ENCODE results near the gene PPP1R14B. TPM values are rescaled to one million over a fixed set of nuclear protein-coding genes. Genes with fewer than 3 reads are reported as not detected.
A peak's percentile ranks its signal among the peaks of the same experiment; 100 is the strongest.

PPP1R14B gene
- total and polyA plus RNA-seq, 2 of the 13 experiments (the other 11 are each of a cell fraction or from before 2014, with no cell fraction given), result 110 to 148 TPM

DNA sequence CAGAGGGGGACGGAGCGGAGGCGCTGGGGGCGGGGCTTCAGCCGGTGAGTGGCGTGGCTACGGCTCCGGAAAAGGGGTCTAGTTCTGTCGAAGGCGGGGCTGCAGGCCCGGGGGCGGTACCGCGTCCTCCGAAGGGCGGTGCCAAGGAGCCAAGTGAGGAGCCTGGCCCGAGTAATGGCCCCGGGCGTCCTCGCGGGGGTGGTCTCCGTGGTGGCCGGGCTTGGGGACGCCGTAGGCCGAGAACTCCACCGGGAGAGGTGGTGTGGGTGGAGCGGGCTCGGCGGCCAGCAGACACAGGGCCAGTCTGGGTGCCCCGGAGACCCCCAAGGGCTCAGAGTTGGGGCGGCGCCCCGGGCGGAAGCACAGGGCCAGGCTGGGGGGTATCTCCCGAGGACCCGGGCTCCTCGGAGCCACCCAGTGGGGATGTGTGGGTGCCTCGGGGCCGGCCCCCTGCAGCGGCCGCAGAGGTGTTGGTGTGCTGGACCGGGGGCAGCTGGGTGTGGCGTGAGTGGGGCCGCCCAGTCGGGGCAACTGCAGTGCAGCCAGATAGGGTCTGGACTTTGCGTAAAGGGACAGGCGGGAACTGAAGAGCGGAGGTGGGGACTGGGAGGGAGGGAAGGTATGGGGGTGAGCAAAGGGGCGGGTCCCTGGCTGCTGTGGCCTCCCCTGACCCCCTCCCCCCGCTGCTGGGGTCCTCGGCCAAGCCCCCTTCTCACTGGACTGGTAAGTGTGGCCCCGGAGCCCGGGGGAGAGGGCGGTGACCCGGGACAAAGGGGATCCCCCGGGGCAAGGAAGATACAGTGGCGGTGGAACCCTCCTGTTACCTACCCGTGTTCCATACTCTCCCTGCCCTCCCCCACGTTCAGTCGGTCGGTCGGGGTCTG is 5.0 kb downstream of the PPP1R14B start:
- in situ Hi-C loops (cut with HindIII; ENCODE audit: extremely low pct_ligation_motif_present, low pct_unique_long_range_greater_than_20kb), result loop anchor here (5.0 kb wide), 1 partner anchor 61 kb away; the partner anchor contains the start of gene CATSPERZ
- peaks cover 26% of the 10 kb centered on the region for H3K79me2 ChIP-seq (ENCODE audit: insufficient read depth, low read length)
- H3K4me2 ChIP-seq (ENCODE audit: low read depth, low read length), result peak overlapping the region; percentile 95
- DNase-seq (ENCODE audit: low spot score), result peak; percentile 66
- H3K27me3 ChIP-seq (ENCODE audit: control insufficient read depth in 1 of 2, insufficient read depth in 2 of 2, low read length in 2 of 2), result no peaks in the 10 kb centered on the region; a peak in 1 of 5 replicates
- H2AFZ ChIP-seq (ENCODE audit: low read length), result no peak overlapping the region
- H3K4me1 ChIP-seq (ENCODE audit: insufficient read depth, low read length), result peaks cover 57% of the 10 kb centered on the region
- H3K9ac ChIP-seq (ENCODE audit: insufficient read depth, low read depth, low read length), result peak overlapping the region; percentile 86
- H3K4me3 ChIP-seq (replicated peaks in 1 of 3; ENCODE audit: insufficient read depth in 1 of 3, low read depth in 2 of 3, low read length in 3 of 3), result peak overlapping the region; percentile 84 to 93 (median 88)
- 1% methylated on average over 28 of the region's 63 CpGs for WGBS (ENCODE audit: low lambda C conversion rate)
- peak; percentile 73 for ATAC-seq
- peak; percentile 64 for FAIRE-seq
- intact Hi-C loops (cut with micrococcal nuclease; ENCODE audit: unreplicated experiment), result loop anchor here (5.0 kb wide), 1 partner anchor 54 kb away; the partner anchor contains the start of gene STIP1
- ChIA-PET CTCF (ENCODE audit: low intra/inter-chr PET ratio, low total read pairs) (no interaction called here), POLR2A (interaction anchor here (0.5 to 8.3 kb wide), 20 partner anchors 8 to 90 kb away, joined by 3 to 113 read pairs (median 6); partner anchors contain the start of genes BAD, DNAJC4, ESRRA and MACROD1)
- H3K36me3 ChIP-seq (replicated peaks in 1 of 2; ENCODE audit: control insufficient read depth in 1 of 2, insufficient read depth in 2 of 2, low read length in 2 of 2), result peaks cover 0 to 11% of the 10 kb centered on the region in 2 experiments; a peak in 3 of 5 replicates
- H4K20me1 ChIP-seq (ENCODE audit: insufficient read depth, low read length), result no peaks in the 10 kb centered on the region
- peak overlapping the region; percentile 91 for H3K27ac ChIP-seq (ENCODE audit: extremely low read length, insufficient read depth, low read length)
- H3K9me3 ChIP-seq (ENCODE audit: low read length), result no peaks in the 10 kb centered on the region
- BruUV-seq (replicated peaks), result TSS peak; percentile 62
- TF ChIP-seq HIVEP1 (CRISPR knock-in tag; IDR thresholded peaks at IDR 0.05) (no peak), DMAP1 (CRISPR knock-in tag; IDR thresholded peaks at IDR 0.05) (no peak), ZFP62 (CRISPR knock-in tag; IDR thresholded peaks at IDR 0.05) (no peak), ZNF777 (CRISPR knock-in tag; IDR thresholded peaks at IDR 0.05) (peak; percentile 60; the same call in 1 of the 2 replicates), ZBTB1 (CRISPR knock-in tag; IDR thresholded peaks at IDR 0.05; ENCODE audit: borderline replicate concordance) (no peak), ZNF550 (CRISPR knock-in tag; IDR thresholded peaks at IDR 0.05; ENCODE audit: borderline replicate concordance) (0 out of 2 replicates have a peak, but pooled peaks have one; percentile 58), ZFP1 (CRISPR knock-in tag; IDR thresholded peaks at IDR 0.05) (no peak), KMT2A (CRISPR knock-in tag; IDR thresholded peaks at IDR 0.05) (no peak), ZNF563 (CRISPR knock-in tag; IDR thresholded peaks at IDR 0.05) (peak; percentile 25; the same call in 1 of the 2 replicates), ZFX (CRISPR knock-in tag; IDR thresholded peaks at IDR 0.05; ENCODE audit: low read depth) (peak; percentile 16), BRCA1 (CRISPR knock-in tag; IDR thresholded peaks at IDR 0.05) (no peak), SAP130 (CRISPR knock-in tag; IDR thresholded peaks at IDR 0.05; ENCODE audit: low read depth) (peak; percentile 50), ZNF746 (CRISPR knock-in tag; IDR thresholded peaks at IDR 0.05) (peak; percentile 42; the same call in 1 of the 2 replicates), MAFF (IDR thresholded peaks at IDR 0.05; ENCODE audit: low read depth, low read length) (no peak), NR2F2 (IDR thresholded peaks at IDR 0.05; ENCODE audit: borderline replicate concordance, low read depth) (no peak), SP2 (CRISPR knock-in tag; IDR thresholded peaks at IDR 0.05) (peak; percentile 56; the same call in 1 of the 2 replicates), TAF15 (IDR thresholded peaks at IDR 0.05; ENCODE audit: low read depth, low read length, poor library complexity, severe bottlenecking) (peak; percentile 26), FOXK2 (IDR thresholded peaks at IDR 0.05) (no peak), ZNF598 (CRISPR knock-in tag; IDR thresholded peaks at IDR 0.05; ENCODE audit: borderline replicate concordance) (peak; percentile 44; the same call in 1 of the 2 replicates), ZNF441 (CRISPR knock-in tag; IDR thresholded peaks at IDR 0.05; ENCODE audit: borderline replicate concordance) (peak; percentile 61; the same call in 1 of the 2 replicates)
- TF ChIP-seq, protein P1, sequence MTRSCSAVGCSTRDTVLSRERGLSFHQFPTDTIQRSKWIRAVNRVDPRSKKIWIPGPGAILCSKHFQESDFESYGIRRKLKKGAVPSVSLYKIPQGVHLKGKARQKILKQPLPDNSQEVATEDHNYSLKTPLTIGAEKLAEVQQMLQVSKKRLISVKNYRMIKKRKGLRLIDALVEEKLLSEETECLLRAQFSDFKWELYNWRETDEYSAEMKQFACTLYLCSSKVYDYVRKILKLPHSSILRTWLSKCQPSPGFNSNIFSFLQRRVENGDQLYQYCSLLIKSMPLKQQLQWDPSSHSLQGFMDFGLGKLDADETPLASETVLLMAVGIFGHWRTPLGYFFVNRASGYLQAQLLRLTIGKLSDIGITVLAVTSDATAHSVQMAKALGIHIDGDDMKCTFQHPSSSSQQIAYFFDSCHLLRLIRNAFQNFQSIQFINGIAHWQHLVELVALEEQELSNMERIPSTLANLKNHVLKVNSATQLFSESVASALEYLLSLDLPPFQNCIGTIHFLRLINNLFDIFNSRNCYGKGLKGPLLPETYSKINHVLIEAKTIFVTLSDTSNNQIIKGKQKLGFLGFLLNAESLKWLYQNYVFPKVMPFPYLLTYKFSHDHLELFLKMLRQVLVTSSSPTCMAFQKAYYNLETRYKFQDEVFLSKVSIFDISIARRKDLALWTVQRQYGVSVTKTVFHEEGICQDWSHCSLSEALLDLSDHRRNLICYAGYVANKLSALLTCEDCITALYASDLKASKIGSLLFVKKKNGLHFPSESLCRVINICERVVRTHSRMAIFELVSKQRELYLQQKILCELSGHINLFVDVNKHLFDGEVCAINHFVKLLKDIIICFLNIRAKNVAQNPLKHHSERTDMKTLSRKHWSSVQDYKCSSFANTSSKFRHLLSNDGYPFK (CRISPR knock-in tag; IDR thresholded peaks at IDR 0.05; ENCODE audit: borderline replicate concordance), result no peak; the same call in 1 of the 2 replicates
- TF ChIP-seq, protein P2, sequence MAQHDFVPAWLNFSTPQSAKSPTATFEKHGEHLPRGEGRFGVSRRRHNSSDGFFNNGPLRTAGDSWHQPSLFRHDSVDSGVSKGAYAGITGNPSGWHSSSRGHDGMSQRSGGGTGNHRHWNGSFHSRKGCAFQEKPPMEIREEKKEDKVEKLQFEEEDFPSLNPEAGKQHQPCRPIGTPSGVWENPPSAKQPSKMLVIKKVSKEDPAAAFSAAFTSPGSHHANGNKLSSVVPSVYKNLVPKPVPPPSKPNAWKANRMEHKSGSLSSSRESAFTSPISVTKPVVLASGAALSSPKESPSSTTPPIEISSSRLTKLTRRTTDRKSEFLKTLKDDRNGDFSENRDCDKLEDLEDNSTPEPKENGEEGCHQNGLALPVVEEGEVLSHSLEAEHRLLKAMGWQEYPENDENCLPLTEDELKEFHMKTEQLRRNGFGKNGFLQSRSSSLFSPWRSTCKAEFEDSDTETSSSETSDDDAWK (CRISPR knock-in tag; IDR thresholded peaks at IDR 0.05), result no peak

Data from HepG2 (cell line).